HG03108 (cell line): Measurements from ENCODE around the gene DHRS11.

Experiments used
- ATAC-seq: cut with Tn5 transposase; IDR thresholded peaks from one replicate; pipeline ENCODE4 v1.9.1; 2021; ENCODE audit warnings: moderate library complexity; ENCODE audit not compliant: unreplicated experiment

The DHRS11 gene

GRCh38 chr17:36591434-36592315, at the start of gene DHRS11:
DHRS11 (plus strand) TSS chr17:36591879; CDS start chr17:36592010, 131 bp downstream.
- peak; percentile 85 for ATAC-seq

- ATAC-seq, result no peak
Observed at GRCh38 chr17:36542755-36543154, 48.9 kb upstream of the DHRS11 start.

- peak; percentile 4 for ATAC-seq
Observed at GRCh38 chr17:36544044-36544306, 47.7 kb upstream of the DHRS11 start.

- peak; percentile 46 for ATAC-seq
Observed at GRCh38 chr17:36544307-36545076, 47.2 kb upstream of the DHRS11 start, which contains the start of gene GGNBP2. GGNBP2 (plus strand) TSS chr17:36544919; CDS start chr17:36545725, 806 bp downstream.

- no peak for ATAC-seq
Observed at GRCh38 chr17:36545077-36545464, 46.6 kb upstream of the DHRS11 start.

GRCh38 chr17:36545465-36546417, 45.9 kb upstream of the DHRS11 start:
- peak; percentile 68 for ATAC-seq

GRCh38 chr17:36546418-36547093, 45.1 kb upstream of the DHRS11 start:
- no peak for ATAC-seq

GRCh38 chr17:36547776-36548175, 43.9 kb upstream of the DHRS11 start:
- ATAC-seq, result no peak

GRCh38 chr17:36550491-36551417, 40.9 kb upstream of the DHRS11 start:
- ATAC-seq, result no peak

- ATAC-seq, result no peak
Observed at GRCh38 chr17:36553459-36553858, 38.2 kb upstream of the DHRS11 start.

- ATAC-seq, result no peak
Observed at GRCh38 chr17:36566081-36566480, 25.6 kb upstream of the DHRS11 start.

- ATAC-seq, result no peak
Observed at GRCh38 chr17:36575028-36575427, 16.7 kb upstream of the DHRS11 start.

- ATAC-seq, result no peak
Observed at GRCh38 chr17:36576793-36577192, 14.9 kb upstream of the DHRS11 start.

GRCh38 chr17:36578671-36579070, 13.0 kb upstream of the DHRS11 start:
- ATAC-seq, result no peak

- no peak for ATAC-seq
Observed at GRCh38 chr17:36583787-36584186, 7.9 kb upstream of the DHRS11 start.

GRCh38 chr17:36586138-36586537, 5.5 kb upstream of the DHRS11 start:
- no peak for ATAC-seq

GRCh38 chr17:36590082-36590481, 1.6 kb upstream of the DHRS11 start:
- ATAC-seq, result no peak

- ATAC-seq, result no peak
Observed at GRCh38 chr17:36592316-36592715, 637 bp downstream of the DHRS11 start.

GRCh38 chr17:36592716-36593321, 1.1 kb downstream of the DHRS11 start:
- no peak for ATAC-seq
